ENCODE results near the gene MGLL.
A peak's percentile ranks its signal among the peaks of the same experiment; 100 is the strongest.

The MGLL gene

DNA sequence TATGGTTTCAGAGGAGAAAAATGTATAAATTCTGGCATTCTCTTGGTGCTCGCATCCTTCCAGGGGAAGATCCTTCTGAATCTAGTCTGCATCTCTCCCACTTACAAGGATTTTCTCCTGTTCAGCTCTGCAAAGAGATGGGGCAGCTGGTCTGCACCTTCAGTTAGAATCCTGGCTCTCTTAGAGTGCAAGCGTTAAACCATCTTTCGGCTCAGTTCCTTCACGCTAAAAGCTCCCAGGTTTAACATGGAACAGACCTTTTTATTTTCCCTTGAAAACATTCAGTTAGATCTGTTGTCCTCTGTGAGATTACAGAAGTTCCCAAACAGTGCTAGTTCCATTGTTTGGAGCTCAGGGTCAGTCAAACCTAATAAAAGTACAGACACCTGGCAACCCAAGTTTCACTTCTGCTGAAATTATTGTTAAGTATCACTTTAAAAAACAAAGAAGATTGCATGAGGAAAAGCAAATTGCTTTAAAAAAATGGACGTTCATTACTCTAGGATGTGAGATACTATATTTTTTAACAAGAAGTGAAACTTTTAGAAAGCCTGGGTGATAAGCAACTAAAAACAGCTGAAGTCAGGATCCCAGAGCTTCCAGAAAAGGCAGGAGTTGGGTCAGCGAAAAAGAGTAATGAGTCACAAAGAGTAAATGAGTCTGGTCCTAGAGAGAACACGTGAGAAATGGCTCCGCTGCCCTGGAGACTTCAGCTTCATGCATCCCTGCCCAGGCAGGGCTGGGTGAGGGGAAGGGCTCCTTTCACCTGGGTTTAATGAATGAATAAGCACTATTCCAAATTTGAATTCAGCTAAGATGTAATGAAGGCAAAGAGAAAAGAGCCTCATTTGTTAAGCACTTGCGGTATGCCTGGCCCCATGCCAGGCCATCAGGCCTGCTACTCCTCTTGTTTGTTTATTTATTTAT, 86.3 kb downstream of the MGLL start:
- H3K79me2 ChIP-seq (ENCODE audit: insufficient read depth, low read length): no peaks in the 10 kb centered on the region
- no peaks in the 10 kb centered on the region for H3F3A ChIP-seq (ENCODE audit: insufficient read depth, low read length)
- H3K4me1 ChIP-seq (ENCODE audit: insufficient read depth, low read length, severe bottlenecking): peaks cover 51% of the 10 kb centered on the region
- TF ChIP-seq EZH2 (IDR thresholded peaks at IDR 0.05; ENCODE audit: borderline replicate concordance, low read length): no peak
- TF ChIP-seq, protein P1, sequence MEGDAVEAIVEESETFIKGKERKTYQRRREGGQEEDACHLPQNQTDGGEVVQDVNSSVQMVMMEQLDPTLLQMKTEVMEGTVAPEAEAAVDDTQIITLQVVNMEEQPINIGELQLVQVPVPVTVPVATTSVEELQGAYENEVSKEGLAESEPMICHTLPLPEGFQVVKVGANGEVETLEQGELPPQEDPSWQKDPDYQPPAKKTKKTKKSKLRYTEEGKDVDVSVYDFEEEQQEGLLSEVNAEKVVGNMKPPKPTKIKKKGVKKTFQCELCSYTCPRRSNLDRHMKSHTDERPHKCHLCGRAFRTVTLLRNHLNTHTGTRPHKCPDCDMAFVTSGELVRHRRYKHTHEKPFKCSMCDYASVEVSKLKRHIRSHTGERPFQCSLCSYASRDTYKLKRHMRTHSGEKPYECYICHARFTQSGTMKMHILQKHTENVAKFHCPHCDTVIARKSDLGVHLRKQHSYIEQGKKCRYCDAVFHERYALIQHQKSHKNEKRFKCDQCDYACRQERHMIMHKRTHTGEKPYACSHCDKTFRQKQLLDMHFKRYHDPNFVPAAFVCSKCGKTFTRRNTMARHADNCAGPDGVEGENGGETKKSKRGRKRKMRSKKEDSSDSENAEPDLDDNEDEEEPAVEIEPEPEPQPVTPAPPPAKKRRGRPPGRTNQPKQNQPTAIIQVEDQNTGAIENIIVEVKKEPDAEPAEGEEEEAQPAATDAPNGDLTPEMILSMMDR (IDR thresholded peaks at IDR 0.05; ENCODE audit: low read length): no peak
- H3K4me2 ChIP-seq (ENCODE audit: low read length): peak overlapping the region; percentile 71
- H2AFZ ChIP-seq (ENCODE audit: low read length): no peak overlapping the region
- H4K20me1 ChIP-seq (ENCODE audit: insufficient read depth, low read length): no peaks in the 10 kb centered on the region
- H3K9me3 ChIP-seq (ENCODE audit: low read length): no peaks in the 10 kb centered on the region
- no peaks in the 10 kb centered on the region for H3K36me3 ChIP-seq (ENCODE audit: insufficient read depth, low read length)
- H3K4me3 ChIP-seq (ENCODE audit: low read depth, low read length, poor library complexity, severe bottlenecking): peak overlapping the region; percentile 59
- H3K27ac ChIP-seq (ENCODE audit: low read depth, low read length, poor library complexity, severe bottlenecking): peak overlapping the region; percentile 80
- no peaks in the 10 kb centered on the region for H3K27me3 ChIP-seq (ENCODE audit: insufficient read depth, low read length)
- no peaks in the 10 kb centered on the region for H3K9me2 ChIP-seq (ENCODE audit: low read depth, low read length)
- peak overlapping the region; percentile 61 for H3K9ac ChIP-seq (ENCODE audit: low read length)

DNA sequence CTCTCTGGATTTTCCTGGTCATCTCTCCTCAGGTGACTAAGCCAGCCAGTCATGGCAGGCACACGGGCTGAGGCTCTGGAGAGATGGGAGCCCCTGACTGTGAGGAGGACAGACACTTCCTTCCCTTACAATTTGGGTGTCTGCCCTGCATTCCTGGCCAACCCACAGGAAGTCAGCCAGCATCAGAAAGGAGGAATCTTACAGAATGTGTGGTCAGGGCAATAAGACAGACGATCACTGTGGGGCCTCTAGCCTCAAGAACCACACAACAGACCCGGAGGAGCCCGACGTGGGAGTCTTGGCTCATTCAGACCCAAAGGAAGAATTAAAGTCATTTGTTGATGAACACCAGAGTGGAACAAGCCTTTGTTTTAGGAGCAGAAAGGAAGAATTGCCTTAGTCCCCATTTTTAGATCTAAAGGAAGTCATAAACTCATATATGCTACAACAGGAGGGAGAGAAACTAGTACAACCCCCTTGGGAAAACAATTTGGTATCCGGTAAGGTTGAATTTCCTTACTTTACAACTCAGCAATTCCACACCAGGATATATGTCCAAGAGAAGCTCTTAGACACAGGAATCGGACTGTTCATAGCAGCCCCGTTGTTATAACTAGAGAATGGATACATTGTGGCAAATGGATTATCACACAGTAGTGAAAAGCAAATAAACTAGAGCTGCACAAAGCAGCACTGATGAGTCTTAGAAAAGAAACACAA, 87.4 kb downstream of the MGLL start:
- Histone ChIP-seq H3K9me2 (ENCODE audit: low read depth, low read length) (no peaks in the 10 kb centered on the region), H3K4me3 (ENCODE audit: low read depth, low read length, poor library complexity, severe bottlenecking) (peak overlapping the region; percentile 59), H3K79me2 (ENCODE audit: insufficient read depth, low read length) (no peaks in the 10 kb centered on the region), H2AFZ (ENCODE audit: low read length) (no peak overlapping the region), H3K4me2 (ENCODE audit: low read length) (peak overlapping the region; percentile 71), H4K20me1 (ENCODE audit: insufficient read depth, low read length) (no peaks in the 10 kb centered on the region), H3K27ac (ENCODE audit: low read depth, low read length, poor library complexity, severe bottlenecking) (peak overlapping the region; percentile 80), H3K36me3 (ENCODE audit: insufficient read depth, low read length) (no peaks in the 10 kb centered on the region), H3K9me3 (ENCODE audit: low read length) (no peaks in the 10 kb centered on the region), H3K9ac (ENCODE audit: low read length) (peak overlapping the region; percentile 61), H3K27me3 (ENCODE audit: insufficient read depth, low read length) (no peaks in the 10 kb centered on the region), H3F3A (ENCODE audit: insufficient read depth, low read length) (no peaks in the 10 kb centered on the region), H3K4me1 (ENCODE audit: insufficient read depth, low read length, severe bottlenecking) (peaks cover 51% of the 10 kb centered on the region)
- TF ChIP-seq, protein P1 (IDR thresholded peaks at IDR 0.05; ENCODE audit: low read length): no peak
- no peak for TF ChIP-seq EZH2 (IDR thresholded peaks at IDR 0.05; ENCODE audit: borderline replicate concordance, low read length)

DNA sequence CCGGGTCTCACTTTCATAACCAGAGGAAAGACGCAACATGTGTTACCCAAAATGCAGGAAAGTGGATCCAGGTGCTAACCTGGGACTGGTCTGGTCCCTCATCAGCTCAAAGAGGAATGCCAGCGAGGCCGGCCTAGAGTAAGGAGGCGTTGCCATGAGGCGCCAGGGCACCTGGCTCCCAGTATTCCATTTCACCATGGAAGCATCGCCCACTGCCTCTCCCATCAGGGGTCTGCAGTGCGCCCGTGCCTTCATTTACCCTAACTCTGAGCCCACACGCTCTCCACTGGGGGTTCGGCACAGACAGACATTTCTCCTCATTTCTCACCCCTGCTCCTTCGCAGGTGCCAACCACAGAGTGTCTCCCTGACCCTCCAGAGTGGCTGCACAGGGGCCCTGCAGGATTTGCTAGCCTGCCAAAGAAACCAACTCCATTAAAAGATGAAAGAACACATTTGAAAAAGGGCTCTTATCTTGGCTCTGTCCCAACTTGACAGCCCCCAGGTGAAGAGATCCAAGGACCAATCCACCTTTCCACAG, 88.1 kb downstream of the MGLL start:
- Histone ChIP-seq H3F3A (ENCODE audit: insufficient read depth, low read length) (no peaks in the 10 kb centered on the region), H4K20me1 (ENCODE audit: insufficient read depth, low read length) (no peaks in the 10 kb centered on the region), H3K36me3 (ENCODE audit: insufficient read depth, low read length) (no peaks in the 10 kb centered on the region), H3K4me3 (ENCODE audit: low read depth, low read length, poor library complexity, severe bottlenecking) (peak overlapping the region; percentile 59), H3K9me2 (ENCODE audit: low read depth, low read length) (no peaks in the 10 kb centered on the region), H3K9me3 (ENCODE audit: low read length) (no peaks in the 10 kb centered on the region), H3K79me2 (ENCODE audit: insufficient read depth, low read length) (no peaks in the 10 kb centered on the region), H3K4me2 (ENCODE audit: low read length) (peak overlapping the region; percentile 71), H2AFZ (ENCODE audit: low read length) (no peak overlapping the region), H3K4me1 (ENCODE audit: insufficient read depth, low read length, severe bottlenecking) (peaks cover 51% of the 10 kb centered on the region), H3K27me3 (ENCODE audit: insufficient read depth, low read length) (no peaks in the 10 kb centered on the region), H3K9ac (ENCODE audit: low read length) (peak overlapping the region; percentile 61), H3K27ac (ENCODE audit: low read depth, low read length, poor library complexity, severe bottlenecking) (peak overlapping the region; percentile 80)
- TF ChIP-seq, protein P1 (IDR thresholded peaks at IDR 0.05; ENCODE audit: low read length): no peak
- no peak for TF ChIP-seq EZH2 (IDR thresholded peaks at IDR 0.05; ENCODE audit: borderline replicate concordance, low read length)

All from OCI-LY1 (cell line).